Endothelial cell of umbilical vein (primary cell): ENCODE measurements around the gene CCDC183.

Experiments used
- EZH2 ChIP-seq: IDR thresholded peaks from 2 replicates; pipeline ENCODE4 v1.6.1; 2012; ENCODE audit warnings: borderline replicate concordance, low read depth, mild to moderate bottlenecking, moderate library complexity, low read length, inconsistent platforms; ENCODE audit not compliant: severe bottlenecking
- GATA2 ChIP-seq: IDR thresholded peaks from 2 replicates; pipeline ENCODE4 v1.7.0; 2011; ENCODE audit warnings: low read depth, mild to moderate bottlenecking, moderate library complexity, mixed read lengths, low read length; ENCODE audit not compliant: insufficient read length, insufficient read depth
- JUN ChIP-seq: IDR thresholded peaks from 2 replicates; pipeline ENCODE4 v1.6.1; 2011; ENCODE audit warnings: borderline replicate concordance, low read depth; ENCODE audit not compliant: insufficient read length, insufficient read depth
- MYC ChIP-seq: IDR thresholded peaks from one replicate; pipeline ENCODE4 v1.6.1; 2011; ENCODE audit warnings: mild to moderate bottlenecking, low read depth, low read length
- POLR2A ChIP-seq: IDR thresholded peaks from 2 replicates; pipeline ENCODE4 v1.6.1; 2012; ENCODE audit warnings: low read depth, mild to moderate bottlenecking, control low read depth, low read length
- POLR2AphosphoS5 ChIP-seq: IDR thresholded peaks from 2 replicates; pipeline ENCODE4 v1.6.1; 2012; ENCODE audit warnings: low read depth, mild to moderate bottlenecking, control low read depth, low read length, moderate library complexity; ENCODE audit not compliant: insufficient read depth
- TF ChIP-seq, protein P1 (sequence below), 2 donors: IDR thresholded peaks; 1 replicate in 1 of 2; 2 replicates in 1 of 2; pipeline ENCODE4 v1.5.1; 2011; ENCODE audit warnings: low read length in 2 of 2, mild to moderate bottlenecking in 2 of 2, moderate library complexity in 2 of 2, control low read depth in 1 of 2, inconsistent platforms in 1 of 2, low read depth in 1 of 2; ENCODE audit not compliant: insufficient read depth in 1 of 2; ENCODE audit errors: extremely low read depth in 1 of 2
- TF ChIP-seq, protein P2 (sequence below): IDR thresholded peaks from 2 replicates; pipeline ENCODE4 v1.6.1; 2011; ENCODE audit not compliant: insufficient read depth, insufficient read length

DNA sequence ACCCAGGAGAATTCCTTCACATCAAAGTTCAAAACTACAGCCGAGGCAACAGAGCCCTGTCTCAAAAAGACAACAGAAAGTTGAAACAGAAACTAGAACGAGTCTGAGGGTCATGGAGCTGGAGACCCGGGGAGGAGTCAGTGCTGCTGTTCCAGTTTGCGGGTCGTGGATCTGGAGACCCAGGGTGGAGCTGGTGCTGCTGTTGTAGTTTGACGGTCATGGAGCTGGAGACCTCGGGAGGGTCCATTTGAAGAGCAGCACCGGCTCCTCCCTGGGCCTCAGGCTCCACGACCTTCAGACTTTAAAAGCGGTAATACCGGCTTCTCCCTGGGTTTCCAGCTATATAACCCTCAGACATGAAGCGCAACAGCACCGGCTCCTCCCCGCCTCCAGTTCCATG lies 18.8 kb upstream of the CCDC183 start:
- TF ChIP-seq, protein P1, sequence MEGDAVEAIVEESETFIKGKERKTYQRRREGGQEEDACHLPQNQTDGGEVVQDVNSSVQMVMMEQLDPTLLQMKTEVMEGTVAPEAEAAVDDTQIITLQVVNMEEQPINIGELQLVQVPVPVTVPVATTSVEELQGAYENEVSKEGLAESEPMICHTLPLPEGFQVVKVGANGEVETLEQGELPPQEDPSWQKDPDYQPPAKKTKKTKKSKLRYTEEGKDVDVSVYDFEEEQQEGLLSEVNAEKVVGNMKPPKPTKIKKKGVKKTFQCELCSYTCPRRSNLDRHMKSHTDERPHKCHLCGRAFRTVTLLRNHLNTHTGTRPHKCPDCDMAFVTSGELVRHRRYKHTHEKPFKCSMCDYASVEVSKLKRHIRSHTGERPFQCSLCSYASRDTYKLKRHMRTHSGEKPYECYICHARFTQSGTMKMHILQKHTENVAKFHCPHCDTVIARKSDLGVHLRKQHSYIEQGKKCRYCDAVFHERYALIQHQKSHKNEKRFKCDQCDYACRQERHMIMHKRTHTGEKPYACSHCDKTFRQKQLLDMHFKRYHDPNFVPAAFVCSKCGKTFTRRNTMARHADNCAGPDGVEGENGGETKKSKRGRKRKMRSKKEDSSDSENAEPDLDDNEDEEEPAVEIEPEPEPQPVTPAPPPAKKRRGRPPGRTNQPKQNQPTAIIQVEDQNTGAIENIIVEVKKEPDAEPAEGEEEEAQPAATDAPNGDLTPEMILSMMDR (IDR thresholded peaks at IDR 0.05; ENCODE audit: extremely low read depth in 1 of 2, insufficient read depth in 1 of 2, low read depth in 1 of 2, low read length in 2 of 2) = no peak
- TF ChIP-seq POLR2AphosphoS5 (no peak), JUN (no peak), MYC (no peak), EZH2 (no peak), POLR2A (no peak), GATA2 (no peak)
- TF ChIP-seq, protein P2, sequence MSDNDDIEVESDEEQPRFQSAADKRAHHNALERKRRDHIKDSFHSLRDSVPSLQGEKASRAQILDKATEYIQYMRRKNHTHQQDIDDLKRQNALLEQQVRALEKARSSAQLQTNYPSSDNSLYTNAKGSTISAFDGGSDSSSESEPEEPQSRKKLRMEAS = no peak
